Germinal center (tissue), 1 donor: ENCODE data around the gene ALPP.
"Not testable (repeated sequence)": the region's sequence is repeated elsewhere in the genome, so short reads cannot be mapped to it uniquely, and the experiment has no call there.

ENCODE experiments used
- DNase-seq: peaks from one replicate; pipeline ENCODE4 v3.0.0; 2012; ENCODE audit warnings: mixed read lengths, low spot score

Gene ALPP

DNA sequence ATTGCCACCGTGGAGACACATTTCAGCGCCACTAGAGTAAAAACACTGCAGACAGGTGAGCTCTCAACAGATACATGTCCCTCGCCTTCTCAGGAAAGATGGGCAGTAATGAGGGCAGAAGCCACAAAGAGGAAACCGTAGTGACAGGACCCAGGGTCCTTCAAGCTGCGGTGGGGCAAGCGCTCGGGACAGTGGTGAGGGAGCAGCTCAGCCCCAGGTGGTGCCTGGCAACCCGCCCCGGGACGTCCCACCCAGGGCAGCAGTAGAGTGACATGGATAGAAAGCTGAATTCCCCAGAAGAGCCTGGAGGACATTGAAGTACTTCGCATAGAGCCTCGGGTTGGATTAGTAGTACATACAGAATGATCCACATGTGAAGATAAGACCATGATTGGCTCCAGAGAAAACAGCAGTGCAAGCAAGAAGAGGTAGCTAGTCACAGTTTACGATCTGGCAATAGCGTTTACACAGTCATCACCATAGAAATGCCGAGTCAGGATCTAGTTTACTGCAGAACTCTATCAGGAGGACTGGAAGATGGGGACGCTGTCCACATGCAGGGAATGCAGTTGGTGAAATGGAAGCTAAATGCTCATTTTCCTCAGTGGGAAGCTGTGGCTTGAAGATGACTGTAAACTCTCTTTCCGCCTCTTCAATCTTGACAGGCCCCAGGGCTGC, 37.4 kb upstream of the ALPP start:
- DNase-seq, result no peak

DNA sequence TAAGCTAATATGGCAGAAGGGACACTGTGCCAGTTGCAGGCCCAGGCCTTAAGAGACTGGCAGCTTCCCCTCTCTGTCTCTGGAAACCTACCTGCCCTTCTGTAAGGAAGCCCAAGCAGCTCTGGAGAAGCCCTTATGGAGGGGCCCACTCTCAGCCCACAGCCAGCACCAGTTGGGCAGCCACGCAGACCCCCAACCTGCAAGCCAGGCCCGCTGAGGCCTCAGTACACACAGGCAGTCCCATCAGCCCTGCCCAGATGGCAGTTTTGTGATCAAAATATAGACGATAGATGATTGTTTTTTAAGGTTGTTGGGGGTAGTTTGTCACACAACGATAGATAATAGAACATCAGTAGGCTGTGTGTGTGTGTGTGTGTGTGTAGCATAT, 36.8 kb upstream of the ALPP start:
- no peak for DNase-seq

DNA sequence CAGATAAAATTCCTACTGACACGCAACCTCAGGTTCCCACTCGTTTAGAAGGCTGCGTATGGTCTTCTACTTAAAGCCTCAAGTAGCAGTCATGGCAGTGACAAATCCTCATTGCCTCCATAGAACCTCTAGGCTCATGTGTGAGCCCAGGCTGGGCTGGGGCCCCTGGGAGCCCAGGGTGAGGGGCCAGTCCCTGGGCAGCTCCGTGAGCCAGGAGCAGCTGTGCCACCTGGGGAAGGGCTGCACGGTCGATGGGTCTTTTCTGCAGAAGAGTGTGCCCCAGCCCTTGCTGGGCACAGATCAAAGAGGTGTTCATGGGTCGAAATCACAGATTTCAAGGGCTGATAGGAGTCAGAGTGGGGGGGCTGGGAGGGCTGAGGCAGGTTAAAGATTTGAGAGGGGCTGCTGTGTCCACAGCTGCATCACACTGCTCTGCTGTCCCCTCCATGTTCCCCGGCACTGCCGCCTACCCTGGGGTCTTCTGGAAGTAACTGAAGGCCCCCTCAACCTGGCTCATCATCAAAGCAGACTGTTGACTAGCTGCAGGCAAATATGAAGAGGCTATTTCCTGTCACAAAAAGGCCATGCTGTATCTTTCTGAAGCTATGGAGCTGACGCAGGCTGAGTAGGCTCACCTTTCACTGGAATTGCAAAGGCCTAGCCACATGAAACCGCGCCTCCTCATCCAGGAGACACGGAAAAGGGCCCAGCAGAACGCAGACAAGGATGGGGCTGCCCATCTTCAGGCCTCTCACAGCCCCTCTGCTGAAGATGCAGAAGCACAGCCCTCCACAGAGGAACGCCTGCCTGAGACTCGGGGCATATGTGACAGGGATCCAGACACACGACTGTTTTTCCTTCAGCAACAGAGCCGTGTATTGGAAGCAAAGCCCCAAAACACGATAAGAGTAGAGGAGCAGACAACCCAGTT, 35.7 kb upstream of the ALPP start:
- no peak for DNase-seq

DNA sequence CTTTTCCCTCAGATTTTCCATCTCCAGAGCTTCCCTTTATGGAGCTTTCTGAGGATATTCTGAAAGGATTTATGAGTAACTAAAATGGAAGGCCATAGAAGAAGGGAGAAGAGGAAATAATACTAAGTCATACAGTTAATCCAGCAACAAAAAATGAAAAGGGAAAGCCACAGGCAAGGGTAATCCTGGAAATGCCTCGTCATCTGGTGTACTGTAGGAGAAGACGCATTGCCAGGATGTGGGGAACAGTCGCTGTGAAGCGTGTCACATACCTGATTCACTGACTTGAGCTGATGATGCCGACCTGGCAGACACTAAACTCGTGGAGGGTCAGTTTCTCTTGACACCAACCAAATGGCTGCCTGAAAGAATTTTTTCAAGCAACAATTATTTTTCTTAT, 34.7 kb upstream of the ALPP start:
- DNase-seq, result no peak

DNA sequence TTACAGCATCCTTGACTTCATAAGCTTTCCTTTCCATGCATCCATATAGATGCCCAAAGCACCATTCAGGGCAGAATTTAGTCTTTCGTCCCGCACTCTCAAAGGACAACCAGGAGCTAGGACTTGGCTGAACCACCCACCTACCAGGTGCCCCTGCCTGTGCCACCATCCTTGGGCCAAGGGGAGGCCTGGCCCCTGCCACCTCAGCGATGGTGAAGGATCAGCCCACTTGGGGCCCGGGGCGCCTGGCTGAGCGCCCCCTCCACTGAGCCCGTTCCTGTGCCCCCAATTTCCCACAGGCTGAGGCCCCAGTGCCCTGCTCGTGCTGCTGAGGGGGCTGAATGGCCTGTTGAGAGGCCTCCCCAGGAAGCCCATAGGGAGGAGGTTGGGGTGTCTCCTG, 33.3 kb upstream of the ALPP start:
- no peak for DNase-seq

DNA sequence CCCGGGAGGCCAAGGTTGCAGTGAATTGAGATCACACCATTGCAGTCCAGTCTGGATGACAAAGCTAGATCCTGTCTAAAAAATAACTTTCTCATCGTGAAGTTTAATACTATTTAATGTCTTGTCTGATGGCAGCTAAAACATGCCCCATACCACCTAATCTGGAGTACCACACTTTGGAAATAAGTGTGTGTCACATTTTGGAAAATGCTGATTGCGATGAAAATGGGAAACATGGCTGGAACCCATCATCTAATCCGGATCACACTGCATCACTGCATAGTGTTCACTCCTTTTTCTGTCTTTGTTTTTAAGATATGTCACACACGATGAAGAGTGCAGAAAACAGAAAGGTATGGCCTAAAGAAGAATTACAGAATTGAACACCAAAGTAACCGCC, 31.2 kb upstream of the ALPP start:
- DNase-seq, result no peak

DNA sequence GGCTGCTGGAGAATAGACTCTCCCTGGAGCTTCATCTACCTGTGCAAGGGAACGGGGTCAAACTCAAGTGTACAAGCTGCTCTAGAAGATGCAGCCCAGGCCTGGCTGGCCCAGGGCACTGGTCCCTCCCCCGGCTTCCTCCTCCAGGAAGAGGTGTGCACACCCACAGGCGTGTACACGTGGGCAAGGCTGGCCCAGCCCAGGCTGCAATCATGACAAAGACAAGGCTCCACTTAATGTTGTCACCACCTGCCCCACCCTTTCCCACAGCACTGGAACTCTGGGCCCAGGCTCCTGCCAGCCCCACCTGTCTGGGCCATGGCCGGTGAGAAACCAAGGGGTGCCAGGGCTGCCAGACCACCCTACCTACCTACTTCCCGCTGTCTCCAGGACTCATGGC, 29.6 kb upstream of the ALPP start:
- no peak for DNase-seq

DNA sequence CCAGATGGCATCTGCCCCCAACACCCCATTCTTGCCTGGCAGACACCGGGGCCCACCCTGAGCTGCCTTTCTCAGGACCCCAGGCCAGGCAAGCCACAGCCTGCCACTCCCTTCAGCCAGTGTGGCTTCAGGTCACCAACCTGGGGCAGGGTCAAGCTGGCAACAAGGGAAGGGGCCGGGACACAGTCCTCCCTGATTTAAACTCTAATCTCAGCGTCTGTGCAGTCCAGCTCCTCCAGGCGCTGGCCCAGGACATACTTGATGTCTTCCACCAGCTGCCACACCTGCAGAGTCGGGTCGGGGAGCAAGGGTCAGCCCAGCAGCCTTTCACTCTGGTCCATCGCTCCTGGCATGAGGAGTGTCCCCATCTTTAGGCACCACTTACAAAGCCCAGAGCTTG, 29.0 kb upstream of the ALPP start:
- DNase-seq, result no peak

DNA sequence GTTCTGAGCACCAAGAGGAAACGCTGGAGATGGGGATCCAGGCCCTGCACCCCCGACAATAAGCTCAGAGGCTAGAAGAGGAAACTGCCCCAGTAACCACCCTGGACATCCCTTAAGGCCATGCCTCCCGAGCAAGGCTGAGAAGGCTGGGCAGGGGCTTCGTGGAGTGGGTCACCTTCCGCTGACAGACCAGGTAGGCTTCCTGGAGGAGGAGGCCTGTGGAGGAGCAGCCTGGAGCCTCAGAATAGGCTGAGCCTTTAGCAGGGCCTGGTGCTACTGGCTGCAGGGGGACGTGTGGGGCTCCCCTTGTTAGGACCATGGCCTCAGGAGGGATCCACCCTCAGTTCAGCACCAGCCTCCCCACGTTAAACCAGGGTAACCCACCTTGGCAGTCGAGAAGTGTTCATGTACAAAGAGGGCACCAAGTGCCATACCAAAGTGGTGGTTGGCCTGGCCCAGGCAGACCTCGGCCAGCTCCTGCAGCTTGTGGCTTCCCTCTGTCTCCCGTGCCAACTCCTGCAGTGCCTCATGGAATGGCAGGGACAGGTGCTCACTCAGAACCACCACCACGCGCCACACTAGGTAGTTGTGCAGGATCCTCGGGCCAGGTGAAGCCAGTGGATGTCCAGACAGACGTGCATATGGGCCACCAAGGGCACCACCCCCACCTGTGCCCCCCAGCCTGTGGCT, 28.5 kb upstream of the ALPP start:
- DNase-seq, result no peak

DNA sequence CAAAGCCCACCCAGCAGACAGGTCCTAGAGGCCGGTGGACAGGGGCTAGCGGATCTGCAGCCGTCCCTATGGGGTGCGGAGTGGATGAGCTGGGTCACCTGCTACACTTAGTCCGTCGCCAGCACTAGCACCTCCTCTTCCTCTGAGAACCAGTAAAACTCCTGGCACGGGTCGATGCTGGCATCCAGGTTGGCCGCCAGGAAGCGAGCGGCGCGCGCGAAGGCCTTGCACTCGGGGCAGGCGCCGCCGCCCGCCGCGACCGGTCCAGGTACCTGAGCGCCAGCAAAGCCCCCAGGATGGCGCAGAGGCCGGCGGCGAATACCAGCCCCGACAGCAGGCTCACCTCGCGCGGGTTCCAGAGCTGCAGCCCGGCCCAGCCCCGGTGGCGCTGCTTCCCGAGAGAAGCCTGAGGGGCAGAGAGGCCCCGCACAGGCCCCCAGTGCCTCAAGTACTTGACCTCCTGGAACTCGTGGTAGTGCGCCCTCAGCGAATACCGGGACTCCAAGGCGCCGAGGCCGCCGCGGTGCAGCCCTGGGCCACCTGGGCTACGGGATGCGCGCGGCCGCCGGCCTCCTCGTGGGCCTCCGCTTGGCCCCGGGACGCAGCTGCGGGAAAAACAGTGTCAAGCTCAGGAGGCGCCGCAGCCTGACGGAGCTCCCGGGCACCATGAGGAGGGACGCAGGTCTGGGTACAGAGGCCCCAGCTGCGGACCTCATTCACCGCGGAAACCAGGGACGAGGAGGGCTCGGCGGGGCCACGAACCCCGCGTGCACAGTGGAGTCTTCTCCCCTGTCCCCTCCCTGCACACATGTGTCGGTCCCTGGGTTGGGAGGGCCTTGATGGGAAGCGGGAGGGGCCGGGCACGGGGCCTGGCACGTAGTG, 27.5 kb upstream of the ALPP start:
- no peak for DNase-seq

DNA sequence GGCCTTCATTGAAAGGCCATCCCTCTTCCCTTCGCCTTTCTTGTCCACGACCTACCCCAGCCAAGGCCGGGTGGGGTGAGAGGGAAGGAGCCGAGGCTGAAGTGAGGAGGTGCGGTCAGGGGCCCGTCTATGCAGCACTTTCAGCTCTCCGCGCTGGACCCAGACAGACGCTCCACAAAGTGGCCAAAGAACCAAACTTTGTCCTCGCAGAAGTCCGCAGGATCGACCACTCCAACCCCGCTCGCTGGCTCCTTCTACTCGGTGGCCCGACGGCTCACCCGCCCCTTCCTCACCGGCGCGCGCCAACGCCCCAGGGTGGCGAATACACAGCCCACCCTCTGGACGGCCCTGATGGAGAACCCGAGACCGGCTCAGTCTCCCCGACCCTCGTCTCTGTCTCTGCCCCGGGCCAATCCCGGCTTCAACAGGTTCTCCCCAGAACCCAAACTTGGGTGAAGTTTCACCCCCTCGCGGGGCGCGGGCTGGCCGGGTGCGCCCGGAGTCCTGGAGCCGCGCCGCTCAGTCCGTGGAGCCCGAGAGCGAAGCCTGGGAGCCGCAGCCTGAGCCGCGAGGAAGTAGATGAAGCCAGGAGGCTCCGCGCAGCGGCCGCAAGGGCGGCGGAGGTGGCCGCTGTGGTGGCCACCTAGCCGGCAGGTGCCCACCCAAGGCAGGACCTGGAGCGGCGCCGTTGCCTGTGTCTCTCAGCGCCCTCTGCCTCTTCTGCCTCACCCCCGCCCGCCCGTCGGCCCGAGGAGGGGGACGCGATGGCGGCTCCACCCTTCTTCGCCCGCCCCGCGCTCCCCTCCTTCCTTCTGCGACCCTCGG, 26.7 kb upstream of the ALPP start:
- DNase-seq, result no peak

DNA sequence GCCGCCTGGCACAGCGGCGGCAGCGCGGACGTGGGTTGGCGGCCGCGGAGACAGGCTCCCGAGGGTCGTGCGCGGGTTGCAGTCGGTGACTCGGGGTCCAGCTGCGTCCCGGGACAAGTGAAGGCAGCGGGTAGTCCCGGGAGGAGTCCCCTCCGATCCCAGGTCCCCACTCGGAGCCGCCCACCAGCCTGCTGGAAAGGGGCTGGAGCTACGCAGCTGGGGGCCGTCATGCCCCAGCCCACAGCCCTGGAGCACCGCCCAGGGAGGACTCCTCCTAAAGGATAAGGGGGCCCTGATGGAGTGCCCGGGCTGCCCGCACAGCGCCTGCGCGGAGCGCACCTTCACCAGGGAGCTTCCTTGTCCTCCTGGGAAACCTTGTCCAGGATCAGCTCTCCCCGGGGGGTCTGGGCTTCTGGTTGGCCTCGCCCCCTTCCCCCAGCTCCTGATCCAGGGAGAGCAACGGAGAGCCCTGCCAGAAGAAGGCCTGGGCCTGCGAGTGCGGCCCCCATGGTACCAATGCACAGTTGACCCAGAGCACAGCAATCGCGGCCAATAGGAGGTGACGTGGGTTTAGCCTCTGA, 25.9 kb upstream of the ALPP start:
- DNase-seq, result no peak

DNA sequence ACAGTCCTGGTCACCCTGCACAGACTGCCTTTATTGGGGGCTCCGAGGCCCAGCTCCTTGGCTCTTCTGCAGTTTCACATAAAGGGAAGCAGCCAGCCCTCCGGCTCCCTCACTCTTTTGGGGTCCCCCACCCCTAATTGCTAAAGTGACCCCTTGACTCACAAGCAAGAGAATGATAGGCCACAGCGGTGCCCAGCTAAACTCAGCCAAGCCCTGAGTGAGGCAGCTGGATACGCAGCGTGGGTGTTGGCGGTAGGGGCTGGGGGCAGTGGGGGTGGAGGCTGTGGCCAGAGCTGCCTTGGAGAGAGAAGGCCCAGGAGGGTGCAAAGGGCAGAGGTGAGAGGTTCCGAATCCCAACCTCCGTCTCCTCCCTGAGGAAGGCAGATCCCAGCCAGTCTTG, 25.5 kb upstream of the ALPP start:
- DNase-seq, result no peak

DNA sequence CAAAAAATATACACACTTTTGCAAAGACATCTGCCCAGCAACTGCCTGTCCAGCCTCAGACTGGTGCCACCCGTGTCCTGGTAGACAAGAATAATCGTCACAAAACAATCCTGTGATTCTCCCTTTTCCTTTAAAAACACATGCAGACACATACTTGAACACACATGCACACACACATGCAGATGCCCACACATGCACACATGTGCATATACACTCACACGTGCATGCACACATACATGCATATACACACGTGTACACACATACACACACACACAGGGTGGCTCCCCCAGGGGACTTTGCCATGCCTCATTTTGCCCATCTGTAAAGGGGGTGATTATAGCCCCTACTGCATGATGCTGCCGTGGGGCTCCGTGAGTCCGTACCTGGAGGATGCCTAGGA, 24.9 kb upstream of the ALPP start:
- DNase-seq, result no peak

DNA sequence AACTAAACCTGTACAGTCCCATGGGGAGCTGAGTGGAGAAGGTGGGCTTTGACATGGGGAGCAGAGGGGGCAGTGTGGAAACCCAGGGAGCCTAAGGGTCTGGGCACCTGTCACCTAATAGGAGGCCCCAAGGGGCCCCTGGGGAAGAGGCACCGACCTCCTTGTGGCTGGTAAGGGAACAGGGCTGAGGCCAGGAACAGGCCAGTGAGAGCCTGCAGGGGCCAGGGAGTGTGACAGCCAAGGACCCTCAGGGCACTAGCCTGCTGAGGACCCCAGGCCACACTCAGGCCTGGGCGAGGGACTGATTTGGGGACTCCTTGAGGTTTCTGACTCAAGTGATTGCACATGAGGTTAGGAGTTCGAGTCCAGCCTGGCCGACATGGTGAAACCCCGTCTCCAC, 24.5 kb upstream of the ALPP start:
- DNase-seq, result no peak

DNA sequence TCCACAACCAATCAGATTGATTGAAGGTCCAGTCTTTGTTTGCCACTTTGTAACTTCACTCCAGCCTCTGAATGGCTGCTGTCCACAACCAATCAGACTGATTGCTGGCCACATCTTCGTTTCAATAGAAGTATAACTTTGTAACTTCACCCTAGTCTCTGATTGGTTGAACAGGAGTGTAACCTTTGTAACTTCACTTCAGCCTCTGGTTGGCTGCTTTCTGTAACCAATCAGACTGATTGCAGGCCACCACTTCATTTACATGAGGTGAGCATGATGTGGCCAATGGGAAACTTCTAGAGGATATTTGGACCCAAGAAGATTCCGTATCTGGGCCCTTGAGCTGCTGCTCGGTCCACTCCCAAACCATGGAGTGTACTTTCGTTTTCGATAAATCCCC, 16.9 kb upstream of the ALPP start:
- DNase-seq, result no peak

DNA sequence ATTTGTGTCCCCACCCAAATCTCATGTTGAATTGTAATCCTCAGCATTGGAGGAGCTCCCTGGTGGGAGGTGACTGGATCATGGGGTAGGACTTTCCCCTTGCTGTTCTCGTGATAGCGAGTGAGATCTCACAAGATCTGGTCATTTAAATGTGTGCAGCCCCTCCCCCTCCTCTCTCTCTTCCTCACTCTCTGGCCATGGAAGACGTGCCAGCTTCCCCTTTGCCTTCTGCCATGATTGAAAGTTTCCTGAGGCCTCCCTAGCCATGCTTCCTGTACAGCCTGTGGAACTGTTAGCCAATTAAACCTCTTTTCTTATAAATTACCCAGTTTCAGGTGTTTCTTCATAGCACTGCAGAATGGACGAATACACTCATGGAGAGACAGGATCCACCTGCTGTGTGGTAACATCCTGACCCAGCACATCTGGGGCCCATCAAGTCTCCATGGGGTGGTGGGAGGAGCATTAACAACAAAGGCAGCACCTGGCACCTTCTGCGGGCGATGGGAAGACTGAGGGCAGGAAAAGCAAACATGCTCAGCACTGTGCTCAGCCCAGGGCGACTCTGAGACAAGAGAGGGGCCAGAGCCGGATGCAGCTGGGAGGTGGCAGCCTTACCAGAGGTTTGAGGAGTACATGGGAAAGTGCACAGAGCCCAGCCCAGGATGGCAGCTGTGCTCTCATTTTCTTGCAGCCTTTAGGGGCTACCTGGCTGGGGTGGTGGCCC, 16.2 kb upstream of the ALPP start:
- DNase-seq, result no peak

DNA sequence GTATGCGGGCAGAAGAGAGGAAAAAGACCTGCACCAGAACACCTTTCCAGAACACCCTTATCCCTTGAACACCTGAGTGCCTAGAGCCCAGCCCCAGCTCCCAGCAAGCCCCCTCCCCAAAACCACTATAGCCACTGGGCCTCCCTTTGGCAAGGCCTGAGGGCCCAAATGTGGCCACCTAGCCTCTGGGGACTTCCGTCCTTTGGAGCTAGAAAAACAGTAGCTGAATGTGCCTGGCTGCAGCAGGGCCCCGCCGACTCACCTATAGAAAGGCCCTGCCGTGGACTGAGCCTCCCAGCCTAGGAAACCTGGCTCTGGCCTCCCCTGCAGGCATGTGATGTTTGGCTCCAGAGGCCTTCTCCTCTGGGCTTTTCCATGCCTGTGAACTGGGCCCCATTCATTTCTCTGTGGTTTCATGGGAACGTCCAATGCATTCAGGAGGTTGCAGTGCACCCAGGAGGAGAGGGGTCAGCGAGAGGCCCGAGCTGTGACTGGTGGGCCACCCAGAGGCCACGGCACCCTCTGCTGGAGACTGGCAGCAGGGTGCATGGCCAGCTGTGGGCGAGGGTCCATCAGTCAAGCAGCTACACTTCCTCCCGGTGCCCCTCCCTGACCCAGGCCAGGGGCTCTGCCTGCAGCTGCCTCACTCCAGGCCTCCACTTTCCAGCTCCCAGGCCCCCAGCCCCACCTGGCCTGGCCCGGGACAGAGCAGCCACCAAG, 15.3 kb upstream of the ALPP start:
- not testable (repeated sequence) for DNase-seq
